Activated T-cell treated with anti-CD3 and anti-CD28 coated beads, Interleukin-2, amount 50 U/mL, for 1 hour (primary cell): ENCODE data around the gene EXOC3L4.

Experiments
- DNase-seq: peaks from one replicate; pipeline ENCODE4 v3.0.0-alpha.2; 2020

Gene EXOC3L4

DNA sequence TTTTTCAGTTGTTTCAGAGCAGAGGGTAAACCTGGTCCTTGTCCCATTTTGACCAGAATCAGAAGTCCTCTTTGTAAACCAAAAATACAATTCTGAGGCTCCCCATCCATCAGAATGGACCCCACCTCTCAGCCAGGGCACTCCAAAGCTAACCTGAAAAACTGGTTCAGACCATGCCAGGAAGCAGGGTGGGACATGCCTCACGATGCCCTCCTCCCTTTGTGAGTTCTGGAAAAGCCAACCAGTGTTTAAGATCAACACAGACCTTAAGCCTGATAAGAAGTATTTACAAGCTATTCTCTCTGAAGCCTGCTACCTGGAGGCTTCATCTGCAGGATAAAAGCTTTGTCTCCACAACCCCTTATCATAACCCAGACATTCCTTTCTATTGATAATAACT, 64.2 kb downstream of the EXOC3L4 start:
- no peak for DNase-seq
